Measurements from ENCODE around the gene PRDM9.

The PRDM9 gene

DNA sequence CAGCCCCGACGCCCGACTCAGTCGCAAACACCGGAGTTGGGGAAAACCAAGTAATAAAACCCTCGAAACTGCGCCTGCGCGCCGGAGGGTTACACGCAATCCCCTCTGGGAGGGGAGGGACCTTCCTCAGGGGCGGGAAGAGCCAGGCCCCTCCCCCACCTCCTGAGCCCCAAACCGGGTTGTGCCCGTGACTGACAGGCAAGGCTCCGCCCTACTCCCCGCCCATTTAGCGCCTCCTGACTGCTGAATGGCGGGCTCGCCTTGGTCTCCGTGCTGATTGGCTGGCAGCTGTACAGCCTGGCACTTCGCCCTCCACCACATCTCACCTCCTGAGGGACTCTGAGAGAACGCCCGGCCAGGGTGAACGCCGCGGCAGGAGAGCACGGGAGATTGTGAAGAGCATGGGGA, at the start of gene PRDM9:
Gene PRDM9, plus strand, starts transcription at position 332 of the 408 bp plus-strand sequence. CDS start 1,425 bp downstream, outside the sequence.
- TF ChIP-seq, protein P1, sequence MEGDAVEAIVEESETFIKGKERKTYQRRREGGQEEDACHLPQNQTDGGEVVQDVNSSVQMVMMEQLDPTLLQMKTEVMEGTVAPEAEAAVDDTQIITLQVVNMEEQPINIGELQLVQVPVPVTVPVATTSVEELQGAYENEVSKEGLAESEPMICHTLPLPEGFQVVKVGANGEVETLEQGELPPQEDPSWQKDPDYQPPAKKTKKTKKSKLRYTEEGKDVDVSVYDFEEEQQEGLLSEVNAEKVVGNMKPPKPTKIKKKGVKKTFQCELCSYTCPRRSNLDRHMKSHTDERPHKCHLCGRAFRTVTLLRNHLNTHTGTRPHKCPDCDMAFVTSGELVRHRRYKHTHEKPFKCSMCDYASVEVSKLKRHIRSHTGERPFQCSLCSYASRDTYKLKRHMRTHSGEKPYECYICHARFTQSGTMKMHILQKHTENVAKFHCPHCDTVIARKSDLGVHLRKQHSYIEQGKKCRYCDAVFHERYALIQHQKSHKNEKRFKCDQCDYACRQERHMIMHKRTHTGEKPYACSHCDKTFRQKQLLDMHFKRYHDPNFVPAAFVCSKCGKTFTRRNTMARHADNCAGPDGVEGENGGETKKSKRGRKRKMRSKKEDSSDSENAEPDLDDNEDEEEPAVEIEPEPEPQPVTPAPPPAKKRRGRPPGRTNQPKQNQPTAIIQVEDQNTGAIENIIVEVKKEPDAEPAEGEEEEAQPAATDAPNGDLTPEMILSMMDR (IDR thresholded peaks at IDR 0.05; ENCODE audit: low read depth, low read length) = no peak
- DNase-seq (ENCODE audit: extremely low read depth, low read depth) = no peak

DNA sequence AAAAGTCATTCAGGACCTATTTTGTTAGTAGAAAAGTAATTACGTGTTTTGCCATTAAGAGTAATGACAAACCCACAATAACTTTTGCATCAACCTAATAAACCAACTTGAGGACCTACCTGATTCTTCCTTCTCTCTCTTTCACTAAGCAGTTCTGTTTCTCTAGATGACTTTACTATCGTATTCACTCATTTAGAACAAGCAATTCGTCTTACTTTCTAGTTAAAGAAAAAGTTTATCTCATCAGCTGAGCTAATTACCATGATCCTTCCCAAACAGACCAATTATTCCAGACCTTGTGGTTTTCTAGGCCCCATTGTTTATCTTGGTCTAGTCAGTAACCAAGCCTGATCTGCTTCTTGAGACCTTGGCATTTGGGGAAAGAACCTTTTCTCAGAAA, 49.6 kb upstream of the PRDM9 start:
- no peak for DNase-seq (ENCODE audit: extremely low read depth, low read depth)
- TF ChIP-seq, protein P1 (IDR thresholded peaks at IDR 0.05; ENCODE audit: low read depth, low read length) = no peak

DNA sequence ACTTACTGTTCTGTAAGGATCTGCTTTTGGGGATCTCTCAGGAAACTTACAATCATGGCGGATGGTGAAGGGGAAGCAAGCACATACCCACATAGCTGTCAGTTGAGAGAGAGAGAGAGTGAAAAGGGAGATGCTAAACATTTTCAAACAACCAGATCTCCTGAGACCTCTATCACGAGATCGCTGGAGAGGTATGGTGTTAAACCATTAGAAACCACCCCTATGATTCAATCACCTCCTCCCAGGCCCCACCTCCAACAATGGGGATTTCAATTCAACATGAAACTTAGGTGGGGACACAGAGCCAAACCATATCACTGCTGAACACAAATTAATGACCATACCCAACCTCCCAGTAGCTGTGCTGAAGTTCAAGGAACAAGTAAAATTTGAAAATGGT, 48.2 kb upstream of the PRDM9 start:
- TF ChIP-seq, protein P1 (IDR thresholded peaks at IDR 0.05; ENCODE audit: low read depth, low read length) = no peak
- DNase-seq (ENCODE audit: extremely low read depth, low read depth) = no peak

DNA sequence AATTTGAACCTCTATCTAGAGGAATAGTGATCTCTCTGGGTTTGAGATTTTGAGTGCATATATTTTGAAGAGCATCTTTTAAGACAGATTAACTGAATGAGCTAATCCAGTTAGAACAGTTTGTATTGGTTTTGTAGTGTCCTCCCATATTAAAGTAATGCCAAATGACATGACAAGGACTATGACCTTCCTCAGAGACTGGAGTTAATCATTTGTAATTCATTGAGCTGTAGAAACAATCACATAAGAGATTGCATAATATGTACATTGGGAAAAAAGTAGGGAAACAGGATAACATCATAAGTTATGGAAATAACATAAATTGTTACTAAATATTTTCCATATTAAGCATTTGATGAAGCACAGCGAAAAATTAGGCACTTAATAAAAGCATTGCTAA, 45.8 kb upstream of the PRDM9 start:
- no peak for DNase-seq (ENCODE audit: extremely low read depth, low read depth)
- TF ChIP-seq, protein P1 (IDR thresholded peaks at IDR 0.05; ENCODE audit: low read depth, low read length) = no peak

DNA sequence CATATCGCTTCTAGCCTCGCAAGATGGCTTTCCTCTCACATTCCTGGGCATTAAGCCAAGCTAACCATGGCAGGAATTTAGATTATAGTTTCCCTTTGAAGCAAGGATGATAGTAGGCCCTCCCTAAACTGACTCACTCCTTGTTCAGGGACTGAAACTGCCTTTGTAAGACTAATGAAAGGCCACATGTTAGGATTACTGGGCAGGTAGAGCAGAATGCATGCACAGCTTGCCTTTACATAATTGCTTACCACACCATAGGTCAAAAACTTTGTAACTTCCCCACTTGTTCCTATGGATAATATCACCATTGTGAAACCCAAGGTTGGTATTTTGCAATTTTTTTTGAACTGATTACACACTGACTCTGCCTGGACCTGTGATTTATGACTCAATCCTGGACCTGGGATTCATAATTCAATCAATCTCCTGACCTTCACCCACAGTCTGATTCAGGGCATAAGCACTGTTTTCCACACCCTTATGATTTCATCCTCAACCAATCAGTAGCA, 41.0 kb upstream of the PRDM9 start:
- DNase-seq (ENCODE audit: extremely low read depth, low read depth) = no peak

DNA sequence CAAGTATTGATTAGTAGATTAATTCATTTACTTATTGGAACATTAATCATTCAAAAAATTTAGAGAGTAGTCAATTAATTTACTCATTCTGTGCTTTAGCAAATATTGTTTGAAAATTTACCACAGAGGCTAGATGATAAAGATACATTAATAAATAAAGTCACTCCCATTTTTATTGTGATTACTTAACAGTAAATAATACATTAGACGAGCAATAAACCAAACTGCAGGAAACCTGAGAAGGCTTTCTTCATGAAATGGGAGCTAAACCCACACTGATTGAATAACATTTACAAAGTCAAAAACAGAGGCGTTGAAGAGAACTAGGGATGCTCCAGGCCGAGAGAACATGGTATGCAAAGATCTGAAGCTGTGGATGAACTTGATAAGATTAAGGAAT, 38.8 kb upstream of the PRDM9 start:
- no peak for DNase-seq (ENCODE audit: extremely low read depth, low read depth)
- TF ChIP-seq, protein P1 (IDR thresholded peaks at IDR 0.05; ENCODE audit: low read depth, low read length) = no peak

More for the DNA sequence above, 41.0 kb upstream of the PRDM9 start:
- TF ChIP-seq, protein P1 (IDR thresholded peaks at IDR 0.05; ENCODE audit: low read depth, low read length) = no peak

DNA sequence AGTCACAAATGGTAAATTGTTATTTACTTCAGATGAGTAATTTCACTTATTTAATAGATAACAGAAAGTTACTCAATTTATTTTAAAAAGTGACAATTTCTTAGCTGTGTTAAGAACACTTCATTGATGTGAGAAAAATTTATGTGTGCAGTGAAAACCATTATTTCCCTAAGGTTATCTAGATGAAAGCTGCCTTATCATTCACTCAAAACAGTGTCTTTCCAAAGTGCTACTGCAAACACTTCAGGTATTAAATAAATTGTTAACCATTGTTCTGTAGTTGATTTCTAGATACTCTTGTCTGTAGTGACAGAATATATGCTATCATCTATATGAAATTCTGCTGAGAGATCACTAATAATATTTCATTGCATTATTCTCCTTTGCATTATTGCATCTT, 33.5 kb upstream of the PRDM9 start:
- TF ChIP-seq, protein P1 (IDR thresholded peaks at IDR 0.05; ENCODE audit: low read depth, low read length) = no peak
- no peak for DNase-seq (ENCODE audit: extremely low read depth, low read depth)
